GM12864 (cell line): ENCODE results near the gene ARFRP1.
A peak's percentile ranks its signal among the peaks of the same experiment; 100 is the strongest.
"Not testable (repeated sequence)": the region's sequence is repeated elsewhere in the genome, so short reads cannot be mapped to it uniquely, and the experiment has no call there.

ENCODE experiments used
- DNase-seq: peaks from one replicate; pipeline ENCODE4 v3.0.0-alpha.2; 2011; ENCODE audit warnings: low read depth
- H3K4me3 ChIP-seq: 2 replicates; pipeline ENCODE4 v1.5.1; 2011; ENCODE audit warnings: mild to moderate bottlenecking, low read depth, low read length, control low read depth
- CTCF ChIP-seq: IDR thresholded peaks from 2 replicates; pipeline ENCODE4 v1.5.1; 2011; ENCODE audit warnings: low read depth, mild to moderate bottlenecking, moderate library complexity, low read length, control low read depth, inconsistent platforms; ENCODE audit errors: missing control alignments

The ARFRP1 gene

GRCh38 chr20:63653041-63653973 is 54.5 kb downstream of the ARFRP1 start, which contains the start of gene STMN3:
STMN3 (minus strand) TSS chr20:63653424; CDS start chr20:63653345, 79 bp downstream.
- peak within 1 kb of the TSS; percentile 6; the same call in 1 of the 2 replicates for H3K4me3 ChIP-seq
- TF ChIP-seq CTCF, result no peak
- no peak for DNase-seq

GRCh38 chr20:63652192-63652980 is 55.4 kb downstream of the ARFRP1 start:
- H3K4me3 ChIP-seq, result no peak overlapping the region
- TF ChIP-seq CTCF, result no peak
- DNase-seq, result no peak

- DNase-seq, result no peak
- no peak for TF ChIP-seq CTCF
- H3K4me3 ChIP-seq, result no peak overlapping the region
Measured at GRCh38 chr20:63651942-63652191, 55.9 kb downstream of the ARFRP1 start.

GRCh38 chr20:63650486-63650885 is 57.3 kb downstream of the ARFRP1 start:
- DNase-seq, H3K4me3 ChIP-seq: not testable (repeated sequence)

GRCh38 chr20:63648895-63649589 is 58.7 kb downstream of the ARFRP1 start:
- DNase-seq, result no peak
- no peak for TF ChIP-seq CTCF
- no peak overlapping the region for H3K4me3 ChIP-seq
